Osteoblast (primary cell): Measurements from ENCODE around the gene SAMD9. TPM values are rescaled to one million over a fixed set of nuclear protein-coding genes. Genes with fewer than 3 reads are reported as not detected.
"Not testable (repeated sequence)": the region's sequence is repeated elsewhere in the genome, so short reads cannot be mapped to it uniquely, and the experiment has no call there.

Experiments used
- DNase-seq: peaks from one replicate; pipeline ENCODE4 v3.0.0; 2011; ENCODE audit warnings: low spot score, mixed read lengths; ENCODE audit not compliant: insufficient read length; ENCODE audit errors: missing footprints
- H2AFZ ChIP-seq: 2 replicates; pipeline ENCODE4 v1.6.0; 2011; ENCODE audit warnings: mild to moderate bottlenecking, low read length
- H3K27ac ChIP-seq: 2 replicates; pipeline ENCODE4 v1.5.1; 2011; ENCODE audit warnings: mild to moderate bottlenecking, low read depth, low read length, moderate library complexity
- H3K27me3 ChIP-seq: 2 replicates; pipeline ENCODE4 v1.6.0; 2012; ENCODE audit warnings: mild to moderate bottlenecking, control low read depth, inconsistent platforms, low read length, moderate library complexity; ENCODE audit not compliant: insufficient read depth
- H3K36me3 ChIP-seq: 2 replicates; pipeline ENCODE4 v1.5.1; 2011; ENCODE audit warnings: mild to moderate bottlenecking, low read length, control low read depth, moderate library complexity; ENCODE audit not compliant: insufficient read depth
- H3K4me1 ChIP-seq: 2 replicates; pipeline ENCODE4 v1.5.1; 2011; ENCODE audit warnings: mild to moderate bottlenecking, low read length, control low read depth, moderate library complexity; ENCODE audit not compliant: insufficient read depth
- H3K4me2 ChIP-seq: 2 replicates; pipeline ENCODE4 v1.6.0; 2011; ENCODE audit warnings: mild to moderate bottlenecking, low read length; ENCODE audit not compliant: insufficient read depth
- H3K4me3 ChIP-seq: fragments of 200-600 bp; sonication (generic); 3 replicates; pipeline ENCODE4 v1.5.1; 2012; ENCODE audit warnings: mild to moderate bottlenecking, low read length, inconsistent platforms; ENCODE audit not compliant: insufficient read depth
- H3K79me2 ChIP-seq: 2 replicates; pipeline ENCODE4 v1.6.0; 2012; ENCODE audit warnings: mild to moderate bottlenecking, low read length, control low read depth, inconsistent platforms; ENCODE audit not compliant: insufficient read depth
- H3K9me3 ChIP-seq: 2 replicates; pipeline ENCODE4 v1.5.1; 2011; ENCODE audit warnings: low read depth, low read length, control low read depth
- H4K20me1 ChIP-seq: 2 replicates; pipeline ENCODE4 v1.6.0; 2012; ENCODE audit warnings: mild to moderate bottlenecking, low read length, control low read depth; ENCODE audit not compliant: insufficient read depth
- total RNA-seq: library from RNA; depleted of rRNA; stranded (reverse); fragments of >200 nt; gene quantifications from 2 replicates; pipeline ENCODE4 v1.2.3, GENCODE V29; 2012
- TF ChIP-seq, protein P1 (sequence below): IDR thresholded peaks from 2 replicates; pipeline ENCODE4 v1.5.1; 2011; ENCODE audit warnings: mild to moderate bottlenecking, low read depth, low read length, moderate library complexity; ENCODE audit errors: extremely low read depth

SAMD9 gene
- total RNA-seq, 1 donor, result 29.3 TPM

DNA sequence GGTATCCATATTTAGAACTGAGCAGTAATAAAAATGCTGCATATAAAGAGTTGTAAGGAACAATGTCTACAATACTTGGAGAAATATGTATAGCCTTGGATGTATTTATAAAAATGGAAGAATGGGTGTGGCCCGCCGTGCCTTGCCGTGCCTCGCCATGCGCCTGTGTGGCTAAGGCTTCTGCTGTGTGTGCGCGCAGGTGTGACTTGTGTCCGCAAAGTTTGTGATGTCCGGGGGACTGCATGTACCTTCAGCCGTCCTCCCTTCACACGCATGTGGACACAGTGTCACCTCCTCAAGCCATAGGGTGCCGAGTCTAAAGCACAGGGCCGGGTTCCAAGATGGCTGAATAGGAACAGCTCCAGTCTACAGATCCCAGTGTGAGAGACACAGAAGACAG is 9.8 kb downstream of the SAMD9 start:
- TF ChIP-seq, protein P1, sequence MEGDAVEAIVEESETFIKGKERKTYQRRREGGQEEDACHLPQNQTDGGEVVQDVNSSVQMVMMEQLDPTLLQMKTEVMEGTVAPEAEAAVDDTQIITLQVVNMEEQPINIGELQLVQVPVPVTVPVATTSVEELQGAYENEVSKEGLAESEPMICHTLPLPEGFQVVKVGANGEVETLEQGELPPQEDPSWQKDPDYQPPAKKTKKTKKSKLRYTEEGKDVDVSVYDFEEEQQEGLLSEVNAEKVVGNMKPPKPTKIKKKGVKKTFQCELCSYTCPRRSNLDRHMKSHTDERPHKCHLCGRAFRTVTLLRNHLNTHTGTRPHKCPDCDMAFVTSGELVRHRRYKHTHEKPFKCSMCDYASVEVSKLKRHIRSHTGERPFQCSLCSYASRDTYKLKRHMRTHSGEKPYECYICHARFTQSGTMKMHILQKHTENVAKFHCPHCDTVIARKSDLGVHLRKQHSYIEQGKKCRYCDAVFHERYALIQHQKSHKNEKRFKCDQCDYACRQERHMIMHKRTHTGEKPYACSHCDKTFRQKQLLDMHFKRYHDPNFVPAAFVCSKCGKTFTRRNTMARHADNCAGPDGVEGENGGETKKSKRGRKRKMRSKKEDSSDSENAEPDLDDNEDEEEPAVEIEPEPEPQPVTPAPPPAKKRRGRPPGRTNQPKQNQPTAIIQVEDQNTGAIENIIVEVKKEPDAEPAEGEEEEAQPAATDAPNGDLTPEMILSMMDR, result no peak
- no peaks in the 10 kb centered on the region for H3K9me3 ChIP-seq
- H3K27ac ChIP-seq, result no peak overlapping the region
- no peaks in the 10 kb centered on the region for H3K79me2 ChIP-seq
- no peak overlapping the region for H3K4me3 ChIP-seq
- H4K20me1 ChIP-seq, result no peaks in the 10 kb centered on the region
- no peaks in the 10 kb centered on the region for H3K4me1 ChIP-seq
- peaks cover 8% of the 10 kb centered on the region for H3K36me3 ChIP-seq
- H2AFZ ChIP-seq, result no peak overlapping the region
- H3K27me3 ChIP-seq, result no peaks in the 10 kb centered on the region
- no peak for DNase-seq
- H3K4me2 ChIP-seq, result no peak overlapping the region

GRCh38 chr7:93097388-93097787 is 20.4 kb downstream of the SAMD9 start:
- Histone ChIP-seq H3K4me2 (no peak overlapping the region), H3K36me3 (no peaks in the 10 kb centered on the region), H4K20me1 (no peaks in the 10 kb centered on the region), H3K27ac (no peak overlapping the region), H3K9me3 (no peaks in the 10 kb centered on the region), H3K27me3 (no peaks in the 10 kb centered on the region), H3K4me1 (no peaks in the 10 kb centered on the region), H3K79me2 (no peaks in the 10 kb centered on the region), H3K4me3 (no peak overlapping the region), H2AFZ (no peak overlapping the region)
- TF ChIP-seq, protein P1, result no peak
- no peak for DNase-seq

DNA sequence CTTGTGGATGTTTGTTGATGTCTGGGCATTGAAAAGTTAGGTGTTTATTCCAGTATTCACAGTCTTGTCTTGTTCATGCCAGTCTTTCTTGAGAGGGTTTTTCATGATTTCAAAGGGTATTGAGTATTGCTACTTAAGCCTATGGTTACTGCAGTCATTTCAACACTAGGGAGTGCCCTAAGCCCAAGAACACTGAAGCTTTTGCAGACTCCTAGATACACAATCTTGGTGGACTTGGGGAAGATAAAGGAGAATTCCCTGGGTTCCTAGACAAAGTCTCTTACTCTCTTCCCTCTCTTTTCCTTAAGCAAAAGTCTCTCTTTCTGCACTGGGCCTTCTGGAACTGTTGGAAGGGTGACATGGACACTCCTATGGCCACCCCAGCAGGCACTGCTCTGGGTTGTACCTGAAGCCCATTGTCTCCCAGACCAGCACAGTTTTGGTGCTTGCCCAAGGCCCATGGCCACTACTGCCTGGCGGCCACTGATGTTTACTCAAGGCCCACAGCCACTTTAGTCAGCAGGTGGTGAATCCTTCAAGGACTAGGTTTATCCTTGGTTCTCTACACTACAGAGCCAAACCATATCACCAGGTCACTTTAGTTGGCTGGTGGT is 24.9 kb downstream of the SAMD9 start:
- H3K4me3 ChIP-seq, result no peak overlapping the region
- H3K79me2 ChIP-seq, result no peaks in the 10 kb centered on the region
- H4K20me1 ChIP-seq, result no peaks in the 10 kb centered on the region
- H2AFZ ChIP-seq, result no peak overlapping the region
- H3K4me1 ChIP-seq, result no peaks in the 10 kb centered on the region
- peaks cover 3% of the 10 kb centered on the region for H3K27me3 ChIP-seq
- no peak overlapping the region for H3K27ac ChIP-seq
- DNase-seq, result no peak
- no peaks in the 10 kb centered on the region for H3K9me3 ChIP-seq
- TF ChIP-seq, protein P1, result peak; percentile 61
- no peak overlapping the region for H3K4me2 ChIP-seq
- no peaks in the 10 kb centered on the region for H3K36me3 ChIP-seq

DNA sequence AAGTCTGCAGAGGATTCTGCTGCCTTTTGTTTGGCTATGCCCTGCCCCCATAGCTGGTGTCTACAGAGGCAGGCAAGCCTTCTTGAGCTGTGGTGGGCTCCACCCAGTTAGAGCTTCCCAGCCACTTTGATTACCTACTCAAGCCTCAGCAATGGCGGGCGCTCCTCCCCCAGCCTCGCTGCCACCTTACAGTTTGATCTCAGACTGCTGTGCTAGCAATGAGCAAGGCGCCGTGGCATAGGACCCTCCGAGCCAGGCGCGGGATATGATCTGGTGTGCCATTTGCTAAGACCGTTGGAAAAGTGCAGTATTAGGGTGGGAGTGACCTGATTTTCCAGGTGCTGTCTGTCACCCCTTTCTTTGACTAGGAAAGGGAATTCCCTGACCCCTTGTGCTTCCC is 44.4 kb downstream of the SAMD9 start:
- H3K4me1 ChIP-seq, H3K4me3 ChIP-seq, DNase-seq, H2AFZ ChIP-seq, H3K27me3 ChIP-seq, H3K4me2 ChIP-seq, H3K36me3 ChIP-seq, H3K79me2 ChIP-seq, H4K20me1 ChIP-seq, H3K27ac ChIP-seq, H3K9me3 ChIP-seq: not testable (repeated sequence)
